Mesenchymal stem cell (in vitro differentiated cells and primary cell): ENCODE results near the gene GALNT4.

Experiments used
- DNase-seq: peaks from one replicate; pipeline ENCODE4 v3.0.0-alpha.2; 2013
- H2AFZ ChIP-seq: one replicate; pipeline ENCODE4 v1.6.1; 2013; ENCODE audit warnings: low read depth, mild to moderate bottlenecking, control low read depth, inconsistent platforms, low read length, moderate library complexity
- H2AK5ac ChIP-seq: 2 replicates; pipeline ENCODE4 v1.6.1; 2013; ENCODE audit warnings: low read length, moderate library complexity, mild to moderate bottlenecking, inconsistent platforms; ENCODE audit not compliant: severe bottlenecking
- H2BK120ac ChIP-seq: one replicate; pipeline ENCODE4 v1.6.1; 2013; ENCODE audit warnings: low read depth, mild to moderate bottlenecking, inconsistent platforms, low read length, moderate library complexity
- H2BK12ac ChIP-seq, 2 experiments: one replicate each; pipeline ENCODE4 v1.6.1; 2013; ENCODE audit warnings: inconsistent platforms in 2 of 2, low read length in 2 of 2, mild to moderate bottlenecking in 2 of 2, moderate library complexity in 2 of 2, control low read depth in 1 of 2
- H2BK15ac ChIP-seq: one replicate; pipeline ENCODE4 v1.6.1; 2013; ENCODE audit warnings: mild to moderate bottlenecking, low read depth, inconsistent platforms; ENCODE audit not compliant: poor library complexity, severe bottlenecking
- H2BK5ac ChIP-seq: 2 replicates; pipeline ENCODE4 v1.6.1; 2013; ENCODE audit warnings: low read depth, mild to moderate bottlenecking, low read length, control low read depth, inconsistent platforms; ENCODE audit not compliant: poor library complexity, severe bottlenecking
- H3K14ac ChIP-seq, 2 experiments: one replicate each; pipeline ENCODE4 v1.6.1; 2013; ENCODE audit warnings: inconsistent platforms in 2 of 2, low read length in 2 of 2, control low read depth in 1 of 2, mild to moderate bottlenecking in 1 of 2, moderate library complexity in 1 of 2
- H3K18ac ChIP-seq, 2 experiments: one replicate each; pipeline ENCODE4 v1.6.1; 2013; ENCODE audit warnings: inconsistent platforms in 2 of 2, low read length in 2 of 2, control low read depth in 1 of 2, low read depth in 1 of 2, mild to moderate bottlenecking in 1 of 2
- H3K23ac ChIP-seq, 2 experiments: one replicate each; pipeline ENCODE4 v1.6.1; 2013; ENCODE audit warnings: inconsistent platforms in 2 of 2, low read length in 2 of 2, mild to moderate bottlenecking in 2 of 2, moderate library complexity in 2 of 2, control low read depth in 1 of 2
- H3K27ac ChIP-seq: 2 replicates; pipeline ENCODE4 v1.5.1; 2013; ENCODE audit warnings: mild to moderate bottlenecking, moderate library complexity, low read length, control low read depth, inconsistent platforms; ENCODE audit not compliant: poor library complexity, severe bottlenecking
- H3K27me3 ChIP-seq, 2 experiments: 2 replicates each; pipeline versions ENCODE4 v1.6.1 to v1.7.0; 2013; ENCODE audit warnings: low read length in 2 of 2, mild to moderate bottlenecking in 2 of 2, moderate library complexity in 2 of 2, control low read depth in 1 of 2, inconsistent platforms in 1 of 2; ENCODE audit not compliant: control insufficient read depth in 1 of 2, insufficient read depth in 1 of 2
- H3K36me3 ChIP-seq, 2 experiments: 2 replicates each; pipeline versions ENCODE4 v1.6.1 to v1.7.0; 2013; ENCODE audit warnings: low read length in 2 of 2, control low read depth in 1 of 2, inconsistent platforms in 1 of 2, low read depth in 1 of 2, mild to moderate bottlenecking in 1 of 2; ENCODE audit not compliant: insufficient read depth in 2 of 2, control insufficient read depth in 1 of 2
- H3K4ac ChIP-seq, 2 experiments: one replicate each; pipeline ENCODE4 v1.6.1; 2013; ENCODE audit warnings: inconsistent platforms in 2 of 2, low read length in 2 of 2, mild to moderate bottlenecking in 2 of 2, moderate library complexity in 2 of 2, control low read depth in 1 of 2, low read depth in 1 of 2
- H3K4me1 ChIP-seq: 2 replicates; pipeline ENCODE4 v1.6.1; 2013; ENCODE audit warnings: low read depth, low read length, control low read depth; ENCODE audit not compliant: control insufficient read depth, insufficient read depth
- H3K4me2 ChIP-seq: 2 replicates; pipeline ENCODE4 v1.6.1; 2013; ENCODE audit warnings: low read length, mild to moderate bottlenecking, inconsistent platforms; ENCODE audit not compliant: poor library complexity, severe bottlenecking
- H3K4me3 ChIP-seq, 2 experiments: 2 replicates each; pipeline versions ENCODE4 v1.5.1 to v1.7.0; 2013; ENCODE audit warnings: low read length in 2 of 2, mild to moderate bottlenecking in 2 of 2, control low read depth in 1 of 2, low read depth in 1 of 2; ENCODE audit not compliant: insufficient read depth in 1 of 2
- H3K79me1 ChIP-seq: replicated peaks from 2 replicates; pipeline ENCODE4 v1.6.1; 2013; ENCODE audit warnings: mild to moderate bottlenecking, control low read depth, low read length, inconsistent platforms; ENCODE audit not compliant: poor library complexity, severe bottlenecking
- H3K9ac ChIP-seq: 2 replicates; pipeline ENCODE4 v1.7.0; 2013; ENCODE audit warnings: mild to moderate bottlenecking, low read length, moderate library complexity
- H3K9me3 ChIP-seq: 2 replicates; pipeline ENCODE4 v1.7.0; 2013; ENCODE audit warnings: mild to moderate bottlenecking, low read length; ENCODE audit not compliant: control insufficient read depth
- H4K8ac ChIP-seq: one replicate; pipeline ENCODE4 v1.6.1; 2013; ENCODE audit warnings: inconsistent platforms, mild to moderate bottlenecking, low read length, moderate library complexity
- H4K91ac ChIP-seq: one replicate; pipeline ENCODE4 v1.6.1; 2013; ENCODE audit warnings: mild to moderate bottlenecking, low read length, inconsistent platforms
- WGBS: methylation state at CpG from one replicate; pipeline ENCODE4 v1.1.7; 2013; ENCODE audit warnings: mixed read lengths; 5-methylcytosine and 5-hydroxymethylcytosine counted together

The GALNT4 gene

GRCh38 chr12:89490922-89491321, 33.7 kb downstream of the GALNT4 start:
- Histone ChIP-seq H3K9me3 (no peaks in the 10 kb centered on the region), H3K14ac (no peak overlapping the region), H2BK120ac (no peak overlapping the region), H2BK5ac (no peak overlapping the region), H3K18ac (no peak overlapping the region), H3K23ac (no peak overlapping the region), H3K4me3 (no peak overlapping the region), H3K27ac (no peak overlapping the region), H3K79me1 (peaks cover 11% of the 10 kb centered on the region), H3K4me1 (peaks cover 3% of the 10 kb centered on the region), H3K27me3 (no peaks in the 10 kb centered on the region), H2BK15ac (no peak overlapping the region), H3K36me3 (peaks cover 0 to 21% of the 10 kb centered on the region in 2 experiments), H2BK12ac (no peak overlapping the region), H2AFZ (no peak overlapping the region), H3K4ac (no peak overlapping the region), H3K4me2 (no peak overlapping the region), H3K9ac (no peak overlapping the region), H4K8ac (no peak overlapping the region), H2AK5ac (no peak overlapping the region), H4K91ac (no peak overlapping the region)
- WGBS, result 77% methylated on average over 1 of the region's 1 CpG
- no peak for DNase-seq

GRCh38 chr12:89486264-89486663, 38.3 kb downstream of the GALNT4 start:
- H3K4me1 ChIP-seq, result peaks cover 2% of the 10 kb centered on the region
- H2AK5ac ChIP-seq, result no peak overlapping the region
- H3K36me3 ChIP-seq, result peaks cover 0 to 20% of the 10 kb centered on the region in 2 experiments
- no peak overlapping the region for H3K4me3 ChIP-seq
- H4K8ac ChIP-seq, result no peak overlapping the region
- H3K18ac ChIP-seq, result no peak overlapping the region
- H2BK15ac ChIP-seq, result no peak overlapping the region
- H3K4ac ChIP-seq, result no peak overlapping the region
- peaks cover 8% of the 10 kb centered on the region for H3K79me1 ChIP-seq
- 96% methylated on average over 2 of the region's 2 CpGs for WGBS
- H3K4me2 ChIP-seq, result no peak overlapping the region
- no peak overlapping the region for H2BK5ac ChIP-seq
- H3K9me3 ChIP-seq, result no peaks in the 10 kb centered on the region
- no peak overlapping the region for H2BK12ac ChIP-seq
- H3K27ac ChIP-seq, result no peak overlapping the region
- no peak overlapping the region for H2AFZ ChIP-seq
- no peak overlapping the region for H3K14ac ChIP-seq
- H3K9ac ChIP-seq, result no peak overlapping the region
- no peaks in the 10 kb centered on the region for H3K27me3 ChIP-seq
- no peak overlapping the region for H3K23ac ChIP-seq
- no peak for DNase-seq
- no peak overlapping the region for H2BK120ac ChIP-seq
- no peak overlapping the region for H4K91ac ChIP-seq

- Histone ChIP-seq H3K18ac (no peak overlapping the region), H2BK5ac (no peak overlapping the region), H3K27ac (no peak overlapping the region), H3K4me1 (peaks cover 2% of the 10 kb centered on the region), H3K23ac (no peak overlapping the region), H3K4me3 (no peak overlapping the region), H2AFZ (no peak overlapping the region), H3K36me3 (peaks cover 0 to 8% of the 10 kb centered on the region in 2 experiments), H3K79me1 (peaks cover 5% of the 10 kb centered on the region), H2BK120ac (no peak overlapping the region), H4K91ac (peak overlapping the region; percentile 34), H3K9ac (no peak overlapping the region), H3K14ac (no peak overlapping the region), H3K27me3 (no peaks in the 10 kb centered on the region), H2BK12ac (no peak overlapping the region), H2BK15ac (no peak overlapping the region), H3K4me2 (no peak overlapping the region), H2AK5ac (no peak overlapping the region), H3K4ac (no peak overlapping the region), H4K8ac (no peak overlapping the region), H3K9me3 (no peaks in the 10 kb centered on the region)
- WGBS, result 78% methylated on average over 1 of the region's 1 CpG
- no peak for DNase-seq
Measured at GRCh38 chr12:89484470-89484869, 40.1 kb downstream of the GALNT4 start.

GRCh38 chr12:89481213-89481914, 43.2 kb downstream of the GALNT4 start:
- Histone ChIP-seq H3K27me3 (no peaks in the 10 kb centered on the region), H4K8ac (no peak overlapping the region), H3K4me1 (peaks cover 2% of the 10 kb centered on the region), H3K36me3 (peaks cover 0 to 2% of the 10 kb centered on the region in 2 experiments), H3K4me2 (no peak overlapping the region), H3K4ac (no peak overlapping the region), H2BK5ac (no peak overlapping the region), H3K4me3 (no peak overlapping the region), H3K14ac (no peak overlapping the region), H3K23ac (no peak overlapping the region), H4K91ac (no peak overlapping the region), H3K9me3 (no peaks in the 10 kb centered on the region), H2AK5ac (no peak overlapping the region), H3K9ac (no peak overlapping the region), H2AFZ (no peak overlapping the region), H3K79me1 (peaks cover 6% of the 10 kb centered on the region), H2BK12ac (no peak overlapping the region), H3K18ac (no peak overlapping the region), H3K27ac (no peak overlapping the region), H2BK15ac (no peak overlapping the region), H2BK120ac (no peak overlapping the region)
- 85% methylated on average over 2 of the region's 2 CpGs for WGBS
- DNase-seq, result no peak
